HFF-Myc (cell line): ENCODE data around the gene MSI2.

Source experiments
- DNase-seq: peaks from one replicate; pipeline ENCODE4 v3.0.0-alpha.2; 2011; ENCODE audit warnings: low read depth; ENCODE audit errors: extremely low read depth
- H3K4me3 ChIP-seq: replicated peaks from 2 replicates; pipeline ENCODE4 v1.5.1; 2011; ENCODE audit warnings: low read depth, mild to moderate bottlenecking, control low read depth, low read length
- CTCF ChIP-seq: IDR thresholded peaks from 2 replicates; pipeline ENCODE4 v1.5.1; 2012; ENCODE audit warnings: mild to moderate bottlenecking, low read depth, low read length, control low read depth; ENCODE audit errors: missing control alignments

Gene MSI2

GRCh38 chr17:57650548-57650947 lies 394.2 kb downstream of the MSI2 start:
- DNase-seq = no peak
- no peak overlapping the region for H3K4me3 ChIP-seq
- TF ChIP-seq CTCF = no peak

GRCh38 chr17:57651451-57651850 lies 395.1 kb downstream of the MSI2 start:
- no peak for DNase-seq
- no peak for TF ChIP-seq CTCF
- no peak overlapping the region for H3K4me3 ChIP-seq

- no peak overlapping the region for H3K4me3 ChIP-seq
- TF ChIP-seq CTCF = no peak
- no peak for DNase-seq
These were observed 395.7 kb downstream of the MSI2 start for GRCh38 chr17:57651996-57652395.

- H3K4me3 ChIP-seq = no peak overlapping the region
- no peak for DNase-seq
- no peak for TF ChIP-seq CTCF
These were observed 396.5 kb downstream of the MSI2 start for GRCh38 chr17:57652811-57653210.

GRCh38 chr17:57653279-57653678 lies 397.0 kb downstream of the MSI2 start:
- no peak overlapping the region for H3K4me3 ChIP-seq
- DNase-seq = no peak
- no peak for TF ChIP-seq CTCF

- no peak for DNase-seq
- no peak overlapping the region for H3K4me3 ChIP-seq
- no peak for TF ChIP-seq CTCF
These were observed 397.9 kb downstream of the MSI2 start for GRCh38 chr17:57654040-57654775.

GRCh38 chr17:57655553-57655952 lies 399.2 kb downstream of the MSI2 start:
- no peak for TF ChIP-seq CTCF
- DNase-seq = no peak
- no peak overlapping the region for H3K4me3 ChIP-seq
